ENCODE results near the gene NFS1.
A peak's percentile ranks its signal among the peaks of the same experiment; 100 is the strongest.

The NFS1 gene

DNA sequence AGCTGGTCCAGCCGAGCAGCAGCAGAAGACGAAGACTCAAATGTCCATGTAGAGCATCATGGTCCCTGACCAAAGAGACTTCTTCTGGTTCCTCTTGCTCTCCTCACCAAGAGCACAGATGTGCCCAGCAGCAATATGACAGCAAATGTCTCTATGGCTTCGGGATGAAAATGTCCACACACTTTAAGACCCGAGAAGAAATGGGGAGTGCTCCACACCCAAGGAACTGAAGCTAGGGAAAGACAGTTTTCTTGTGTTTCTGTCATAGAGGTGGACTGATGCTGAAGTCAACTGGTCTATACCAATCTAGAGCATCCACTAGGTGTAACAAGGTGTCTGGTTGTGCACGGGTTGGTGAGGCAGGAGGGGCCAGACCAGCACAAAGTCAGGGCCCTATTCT is 29.9 kb downstream of the NFS1 start:
- DNase-seq, result no peak

DNA sequence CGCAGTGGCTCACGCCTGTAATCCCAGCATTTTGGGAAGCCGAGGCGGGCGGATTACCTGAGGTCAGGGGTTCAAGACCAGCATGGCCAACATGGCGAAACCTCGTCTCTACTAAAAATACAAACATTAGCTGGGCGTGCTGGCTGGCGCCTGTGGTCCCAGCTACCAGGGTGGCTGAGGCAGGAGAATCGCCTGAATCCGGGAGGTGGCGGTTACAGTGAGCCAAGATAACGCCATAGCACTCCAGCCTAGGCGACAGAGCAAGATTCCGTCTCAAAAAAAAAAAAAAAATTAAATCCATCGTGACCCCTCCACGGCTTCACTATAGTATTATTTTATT is 33.2 kb downstream of the NFS1 start:
- no peak for DNase-seq

DNA sequence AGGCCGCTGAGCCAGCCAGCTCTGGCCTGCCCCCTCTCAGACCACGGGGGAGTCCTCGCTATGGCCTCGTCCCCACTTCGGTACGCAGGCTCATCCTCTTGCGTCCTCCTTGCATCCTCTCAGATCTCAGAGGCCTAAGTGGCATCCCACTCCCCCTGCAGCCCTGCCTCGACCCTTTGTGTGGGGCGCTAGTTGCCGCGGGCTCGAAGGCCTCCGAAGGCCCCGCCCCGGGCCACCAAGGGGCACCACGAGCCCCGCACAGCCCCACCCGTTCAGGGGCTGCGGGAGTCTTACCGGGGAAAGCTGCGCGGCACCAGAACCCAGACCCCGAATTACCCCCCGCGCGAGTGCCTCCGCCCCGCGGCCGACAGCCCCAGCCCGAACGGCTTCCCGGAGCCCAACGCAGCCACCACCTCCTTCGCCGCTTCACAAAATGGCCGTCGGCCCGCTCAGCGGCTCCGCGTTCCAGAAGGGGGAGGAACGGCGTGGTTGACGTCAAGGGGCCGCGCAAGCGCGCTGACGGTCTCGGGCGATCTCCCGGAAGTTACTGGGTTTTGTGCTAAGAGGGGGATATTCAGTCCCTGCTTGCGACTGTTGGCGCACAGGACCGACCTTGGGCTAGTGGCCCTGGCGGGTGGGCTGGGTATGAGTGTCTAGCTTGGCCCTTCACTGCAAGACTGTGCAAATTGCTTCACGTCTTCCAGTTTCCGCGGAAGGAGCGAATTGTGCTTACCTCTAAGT is 34.5 kb downstream of the NFS1 start, which contains the start of the genes CPNE1 and RBM12:
Gene CPNE1 (minus strand): TSS at position 435 of the 741 bp plus-strand sequence. CDS start 31,977 bp downstream, outside the sequence.
Gene RBM12 (minus strand): TSS at position 435 of the 741 bp plus-strand sequence. CDS start 9,578 bp downstream, outside the sequence.
- peak; percentile 91 for DNase-seq

DNA sequence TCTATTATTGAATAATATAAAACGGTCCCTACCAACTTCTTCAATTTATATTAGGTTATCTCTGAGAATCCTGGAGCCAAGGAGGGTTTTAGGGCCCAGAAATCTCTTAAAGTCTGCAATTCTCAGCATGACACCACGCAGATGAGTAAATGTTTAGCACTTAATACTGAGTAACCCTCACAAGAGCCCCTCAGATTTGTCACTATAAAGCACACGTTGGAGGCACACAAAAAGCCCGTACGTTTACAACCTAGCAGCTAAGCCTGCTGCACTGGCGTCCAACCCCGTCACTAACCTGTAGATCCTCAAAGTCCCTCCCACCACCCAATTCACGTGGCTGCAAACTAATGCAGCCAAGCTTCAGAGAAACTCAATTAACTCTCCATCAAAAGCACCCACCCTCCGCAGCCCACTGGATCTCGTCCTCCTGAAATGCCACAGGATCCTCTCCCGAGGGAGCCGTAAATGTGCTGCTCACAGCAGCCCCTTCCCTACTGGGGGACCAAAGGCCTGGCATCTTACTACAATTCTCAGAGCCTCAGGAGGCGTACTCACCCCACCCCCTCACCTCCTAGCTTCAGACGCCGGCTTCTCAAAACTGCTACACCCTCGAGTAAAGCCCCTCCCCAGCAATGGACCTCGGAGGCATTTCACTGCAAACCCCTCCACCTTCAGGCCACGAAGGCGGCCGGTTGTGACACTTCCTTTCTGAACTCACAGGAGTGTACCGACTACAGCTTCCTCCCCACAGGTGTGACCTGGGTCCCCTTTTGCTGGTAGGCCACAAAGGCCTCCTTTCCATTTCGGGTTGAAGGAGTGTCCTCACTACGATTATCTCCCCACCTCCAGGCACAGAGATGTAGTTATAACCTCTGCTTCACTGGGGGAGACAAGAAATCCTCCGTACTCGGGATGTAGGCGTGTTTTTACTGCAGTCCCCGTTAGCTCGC is 35.4 kb downstream of the NFS1 start:
- DNase-seq, result peak; percentile 21

DNA sequence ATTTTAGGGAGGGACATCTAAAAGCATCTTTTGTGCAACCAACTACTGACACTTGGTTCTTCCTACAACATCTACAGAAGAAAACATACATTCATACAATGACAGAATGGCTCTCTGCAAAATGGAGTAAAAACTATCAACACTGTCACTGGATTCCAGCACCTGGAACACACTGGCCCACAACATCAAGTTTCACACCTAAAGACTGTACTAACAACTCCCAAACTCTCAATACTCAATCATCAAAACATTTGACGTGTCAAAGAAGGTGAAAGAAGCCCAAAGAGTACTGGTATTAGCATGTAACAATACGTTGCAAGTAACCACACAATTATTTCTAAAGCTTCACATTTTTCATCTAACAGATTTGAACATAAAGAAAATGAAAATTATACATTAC is 36.6 kb downstream of the NFS1 start:
- no peak for DNase-seq

DNA sequence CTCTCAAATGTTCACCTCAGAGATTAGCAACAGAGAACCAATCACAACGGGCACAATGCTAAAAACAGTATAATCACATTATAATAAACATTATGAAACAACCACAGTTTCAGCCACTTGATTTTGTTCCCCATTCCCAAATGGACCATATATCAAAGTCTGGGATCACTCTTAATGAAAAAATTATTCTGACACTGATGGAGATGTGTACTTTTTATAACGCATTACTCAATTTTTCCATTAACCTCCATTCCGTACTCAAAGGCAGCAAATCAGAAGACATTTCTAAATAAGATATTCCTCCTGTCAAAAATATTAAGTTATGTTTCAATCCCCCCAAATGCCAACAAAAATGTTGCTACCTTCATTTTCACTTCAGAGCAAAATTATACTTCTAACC is 37.2 kb downstream of the NFS1 start:
- DNase-seq, result no peak

DNA sequence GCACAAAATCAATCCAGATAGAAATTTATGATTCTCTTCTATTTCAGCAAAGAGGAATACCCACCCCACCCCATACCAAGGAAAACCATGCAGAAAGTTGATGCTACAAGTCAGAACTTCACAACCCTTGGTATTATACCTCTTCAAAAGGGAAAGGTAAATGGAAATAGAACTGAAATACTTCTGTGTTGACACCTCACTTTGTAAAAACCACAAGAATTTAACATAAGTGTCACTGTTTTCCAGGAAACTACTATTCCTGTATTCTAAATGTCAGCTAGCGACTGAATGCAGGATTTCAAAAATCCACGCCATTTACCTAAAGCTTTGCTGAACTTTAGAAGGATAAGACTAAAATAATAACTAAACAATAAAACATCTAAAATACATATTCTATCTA is 38.1 kb downstream of the NFS1 start:
- DNase-seq, result peak; percentile 16

DNA sequence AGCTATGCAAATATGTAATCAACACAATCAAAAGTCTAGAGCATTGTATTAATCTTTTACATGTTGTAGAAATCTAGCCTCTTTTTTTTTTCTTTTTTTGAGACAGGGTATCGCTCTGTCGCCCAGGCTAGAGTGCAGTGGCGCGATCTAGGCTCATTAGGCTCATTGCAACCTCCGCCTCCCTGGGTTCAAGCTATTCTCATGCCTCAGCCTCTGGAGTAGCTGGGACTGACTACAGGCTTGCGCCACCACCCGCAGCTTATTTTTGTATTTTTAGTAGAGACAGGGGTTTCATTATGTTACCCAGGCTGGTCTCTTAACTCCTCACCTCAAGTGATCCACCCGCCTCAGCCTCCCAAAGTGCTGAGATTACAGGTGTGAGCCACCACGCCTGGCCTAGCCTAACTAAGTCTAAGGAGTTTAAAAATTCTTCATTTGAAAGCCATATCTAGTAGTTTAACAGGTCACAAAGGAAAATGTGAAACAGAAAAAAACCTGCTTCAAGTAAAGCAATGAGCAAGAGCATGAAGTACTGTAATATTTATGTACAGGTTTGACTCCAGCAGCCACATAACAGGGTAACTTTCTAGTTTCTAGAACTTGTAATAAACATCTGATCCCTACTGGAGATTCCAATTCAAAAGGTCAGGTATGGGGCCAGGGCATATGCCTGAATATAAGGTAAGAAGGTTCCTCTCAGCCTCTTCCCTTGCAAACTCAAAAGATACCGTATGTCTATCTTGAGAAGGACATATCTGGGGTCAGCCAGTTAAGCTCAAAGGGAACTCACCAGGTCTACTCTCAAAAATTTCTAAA is 38.8 kb downstream of the NFS1 start:
- no peak for DNase-seq

DNA sequence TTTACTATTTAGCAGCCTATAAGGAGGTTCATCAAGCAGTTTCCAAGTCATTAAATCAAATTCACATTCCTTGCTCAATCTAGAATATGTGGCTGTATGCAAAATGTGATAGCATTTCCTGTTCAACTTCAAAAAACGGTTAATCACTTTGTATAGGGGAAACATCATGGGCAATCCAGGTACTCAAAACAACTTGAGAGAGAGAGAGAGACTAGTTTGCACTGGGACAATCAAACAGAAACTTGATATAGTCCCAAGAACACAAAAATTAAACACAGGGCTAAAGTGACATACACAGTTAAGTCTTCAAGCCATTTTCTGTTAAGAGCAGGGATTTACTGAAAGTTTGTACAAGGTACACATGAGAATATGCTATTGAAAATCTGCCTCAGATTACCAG is 41.9 kb downstream of the NFS1 start:
- DNase-seq, result no peak

DNA sequence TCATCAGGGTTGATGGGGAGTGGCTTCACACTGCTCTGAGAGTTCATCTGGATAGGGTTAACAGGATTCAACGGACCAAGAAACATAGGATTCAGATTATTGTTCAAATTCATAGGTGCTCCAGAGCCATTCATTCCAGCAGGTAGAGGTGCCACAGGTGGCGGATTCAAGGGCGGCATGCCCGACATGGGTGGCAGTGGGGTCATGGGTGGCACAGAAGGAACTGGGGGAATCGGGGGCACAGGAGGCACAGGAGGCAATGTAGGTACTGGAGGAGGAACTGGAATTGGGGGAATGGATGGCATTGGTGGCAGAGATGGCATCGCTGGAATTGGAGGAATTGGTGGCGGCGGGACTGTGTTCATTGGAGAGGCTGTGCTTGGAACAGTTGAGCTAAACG is 44.7 kb downstream of the NFS1 start:
- no peak for DNase-seq

DNA sequence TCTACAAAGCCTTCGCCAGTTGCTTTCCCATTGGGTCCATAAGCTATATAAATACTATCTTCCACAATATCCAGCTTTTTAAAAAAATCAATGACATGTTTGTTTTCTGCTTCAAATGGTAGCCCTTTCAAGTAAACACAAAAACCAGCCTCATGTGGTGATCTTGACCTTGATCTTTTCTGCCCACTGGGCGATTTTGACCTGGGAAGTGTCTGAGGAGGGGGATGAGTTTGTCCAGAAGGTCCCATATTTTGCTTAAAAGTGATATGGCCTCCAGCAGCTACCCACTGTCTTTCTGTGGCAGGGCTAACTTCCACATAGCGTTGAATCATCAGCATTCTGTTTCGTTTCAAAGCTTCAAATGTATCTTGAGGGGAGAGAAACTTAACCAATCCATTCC is 45.3 kb downstream of the NFS1 start:
- DNase-seq, result no peak

DNA sequence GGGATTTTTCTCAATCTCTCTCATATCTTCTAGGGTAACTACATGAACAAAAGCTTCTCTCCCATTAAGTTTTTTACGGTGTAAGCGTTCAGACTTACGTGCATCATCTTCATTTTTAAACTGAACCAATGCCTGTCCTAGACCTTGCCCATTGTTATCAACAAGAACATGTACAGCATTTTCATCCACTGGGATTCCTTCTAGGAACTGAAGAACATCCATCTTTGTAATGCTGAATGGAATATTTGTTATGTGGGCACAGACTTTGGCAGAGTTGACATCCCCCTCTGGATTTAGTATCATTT is 45.8 kb downstream of the NFS1 start:
- no peak for DNase-seq

DNA sequence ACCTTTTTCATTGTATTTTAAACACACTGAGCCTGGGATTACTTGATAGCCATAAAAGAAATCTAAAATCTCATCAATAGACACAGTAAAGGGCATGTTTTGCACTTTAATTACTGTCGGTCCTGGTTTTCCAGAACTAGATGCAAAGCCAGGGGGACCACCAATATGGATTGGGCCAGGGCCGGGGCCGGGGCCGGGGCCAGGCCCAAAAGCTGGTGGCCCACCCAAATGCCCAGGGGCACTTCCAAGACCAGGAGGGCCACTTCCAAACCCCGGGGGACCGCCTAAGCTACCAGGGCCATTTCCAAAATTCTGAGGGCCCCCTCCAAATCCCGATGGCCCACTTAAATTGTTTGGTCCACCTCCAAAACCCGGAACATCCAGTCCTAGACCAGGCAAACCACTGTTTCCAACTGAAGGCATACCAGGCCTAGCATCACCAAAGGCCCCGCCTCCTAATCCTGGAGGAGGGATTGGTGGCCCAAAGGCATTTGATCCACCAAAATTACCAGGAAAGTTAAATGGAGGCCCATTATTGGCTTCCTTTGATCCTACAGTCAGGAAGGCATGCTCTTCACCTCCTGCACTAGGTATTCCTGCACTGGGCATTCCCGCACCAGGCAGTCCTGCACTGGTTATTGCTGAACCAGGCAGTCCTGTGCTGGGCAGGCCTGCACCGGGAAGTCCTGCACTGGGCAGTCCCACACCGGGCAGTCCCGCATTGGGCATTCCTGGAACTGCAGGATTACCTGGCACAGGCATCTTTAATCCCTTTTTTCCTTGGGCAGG is 46.3 kb downstream of the NFS1 start:
- DNase-seq, result no peak

DNA sequence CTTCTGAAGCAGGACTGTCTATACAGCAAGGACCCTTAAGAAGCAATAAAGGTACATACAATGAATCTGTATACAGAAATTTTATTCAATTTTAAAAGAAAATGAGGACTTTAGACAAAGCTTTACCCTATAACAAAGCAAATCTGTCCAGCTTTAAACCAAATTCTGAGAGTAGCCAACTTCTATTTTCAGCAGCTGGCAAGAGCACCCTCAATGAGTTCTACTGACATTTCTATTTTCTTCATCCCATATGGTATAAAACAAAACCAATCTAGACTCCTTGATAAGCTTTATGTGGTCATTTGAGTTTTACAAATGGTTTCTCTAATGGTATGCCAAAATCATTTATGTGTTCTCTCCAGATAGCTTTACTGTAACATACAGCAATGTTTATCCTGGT is 47.2 kb downstream of the NFS1 start:
- DNase-seq, result no peak

DNA sequence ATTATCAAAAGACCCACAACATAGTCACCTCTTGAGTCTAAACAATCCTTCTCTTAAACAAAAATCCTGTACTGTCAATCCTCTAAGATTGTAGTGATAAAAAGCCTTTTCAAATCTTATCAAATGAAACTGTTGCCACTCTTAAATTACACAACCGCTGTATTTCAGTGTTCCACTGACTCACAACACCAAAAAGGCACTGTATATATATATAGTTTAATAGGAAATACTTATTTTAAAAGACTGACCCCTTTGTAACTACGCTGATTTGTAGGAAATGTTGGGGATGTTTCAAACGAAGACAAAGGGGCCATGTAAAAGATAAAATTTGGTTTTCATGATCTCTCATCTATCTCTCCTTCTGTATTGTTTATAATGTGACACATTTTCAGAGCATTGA is 48.5 kb downstream of the NFS1 start:
- DNase-seq, result no peak

DNA sequence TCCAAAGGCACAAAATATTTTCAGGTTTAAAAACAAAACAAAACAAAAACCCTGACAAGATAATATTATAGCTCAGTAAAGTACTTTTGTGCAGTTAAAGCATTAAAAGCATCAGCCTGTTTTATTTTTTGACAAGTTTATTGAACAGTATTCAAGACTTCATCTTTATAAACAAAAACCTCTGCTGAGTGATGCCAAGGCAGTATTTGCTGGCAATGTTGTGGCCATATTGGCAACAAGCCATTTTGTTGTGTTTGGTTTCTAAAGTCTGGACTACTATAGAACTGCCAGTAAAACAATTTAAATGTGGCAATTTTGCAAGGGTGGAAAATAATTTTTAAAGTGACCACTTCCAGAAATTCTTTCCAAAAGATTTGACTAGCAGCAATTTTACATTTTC is 50.3 kb downstream of the NFS1 start:
- DNase-seq, result no peak

DNA sequence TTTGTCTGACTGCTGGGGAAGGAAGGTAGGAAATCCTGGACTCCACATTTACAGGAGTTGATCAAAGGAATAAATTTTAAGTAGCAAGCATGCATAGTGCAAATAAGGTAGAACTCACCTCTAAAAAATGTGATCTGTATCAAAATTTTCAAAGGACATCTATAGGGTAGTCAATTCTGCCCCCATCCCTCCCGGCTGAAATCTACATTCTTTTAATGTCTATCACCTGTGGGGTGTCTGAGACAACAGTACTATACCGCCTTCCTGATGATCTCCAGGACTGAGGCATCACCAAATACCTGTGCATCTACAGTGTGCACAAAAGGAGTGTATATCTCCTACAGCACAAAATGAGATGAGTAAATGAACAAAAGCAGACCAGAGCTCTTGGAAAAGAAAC is 54.3 kb downstream of the NFS1 start:
- DNase-seq, result no peak

DNA sequence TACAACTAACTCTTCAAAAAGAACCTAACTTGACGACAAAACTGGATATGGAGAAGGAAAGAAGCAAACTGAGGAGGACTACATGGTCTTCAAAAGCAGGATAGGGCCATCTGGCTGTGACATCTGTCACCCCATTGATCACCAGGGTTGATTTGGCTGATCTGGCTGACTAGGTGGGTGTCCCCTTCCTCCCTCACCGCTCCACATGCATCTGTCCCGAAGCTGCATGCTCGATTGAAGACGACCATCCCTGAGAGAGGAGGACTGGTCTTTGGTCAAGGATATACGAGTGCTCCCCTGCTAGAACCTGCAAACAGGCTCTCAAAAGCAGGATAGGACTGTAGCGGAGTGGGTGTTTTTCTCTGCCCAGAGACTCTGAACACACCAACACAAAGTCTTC is 56.1 kb downstream of the NFS1 start:
- DNase-seq, result no peak

DNA sequence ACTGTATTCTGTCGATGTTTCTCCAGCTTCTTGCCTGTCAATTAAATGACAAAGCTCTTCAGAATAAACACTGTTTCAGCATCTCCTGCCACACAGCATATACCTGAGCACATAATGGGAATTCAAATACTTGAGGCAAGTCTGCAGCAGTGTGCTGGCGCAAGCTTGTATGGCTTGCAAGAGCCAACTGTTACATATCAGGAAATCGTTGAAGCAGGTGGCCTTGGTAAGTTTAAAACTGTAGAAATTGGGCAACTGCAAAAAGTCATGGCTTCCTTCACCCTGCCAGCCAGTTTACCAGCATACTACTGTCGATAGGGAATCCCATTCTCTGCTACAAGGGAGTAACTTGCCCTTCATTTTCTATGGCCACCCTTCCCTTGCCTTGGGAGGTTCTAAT is 57.4 kb downstream of the NFS1 start:
- DNase-seq, result no peak

DNA sequence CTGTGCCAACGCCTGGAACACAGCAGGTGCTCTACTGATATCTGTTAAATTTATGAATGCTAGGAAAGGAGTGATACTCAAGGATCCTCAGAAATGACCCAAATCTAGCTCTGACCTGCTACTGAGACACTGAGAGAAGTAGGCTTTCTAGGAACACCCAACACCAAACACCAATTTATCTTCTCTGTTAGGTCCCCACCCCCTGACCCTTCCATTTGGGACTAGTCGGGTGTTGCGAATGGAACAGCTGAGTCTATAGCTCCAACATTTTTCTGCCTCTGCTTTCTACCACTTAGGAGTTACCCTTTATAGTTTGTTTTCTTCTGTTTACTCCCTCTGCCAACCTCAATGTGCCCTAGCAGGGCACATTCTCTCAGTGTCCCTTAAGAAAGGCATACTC is 58.4 kb downstream of the NFS1 start:
- no peak for DNase-seq

DNA sequence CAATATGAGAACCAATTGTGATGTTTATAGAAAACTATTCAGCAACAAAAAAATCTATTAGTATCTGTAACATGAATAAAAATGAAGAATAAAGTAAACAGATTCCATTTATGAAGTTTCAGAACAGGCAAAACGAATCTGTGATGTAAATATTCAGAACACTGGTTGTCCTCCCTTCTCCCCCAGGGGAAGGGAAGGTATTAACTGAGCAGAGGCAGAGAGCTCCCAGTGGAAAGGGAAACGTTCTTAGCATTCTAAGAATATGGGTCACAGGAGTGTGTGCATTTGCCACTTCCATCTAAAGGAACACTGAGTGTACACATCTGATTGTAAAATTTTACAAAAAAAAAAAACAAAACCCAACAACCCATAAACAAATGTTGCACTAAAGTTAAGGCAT is 60.4 kb downstream of the NFS1 start:
- DNase-seq, result no peak

DNA sequence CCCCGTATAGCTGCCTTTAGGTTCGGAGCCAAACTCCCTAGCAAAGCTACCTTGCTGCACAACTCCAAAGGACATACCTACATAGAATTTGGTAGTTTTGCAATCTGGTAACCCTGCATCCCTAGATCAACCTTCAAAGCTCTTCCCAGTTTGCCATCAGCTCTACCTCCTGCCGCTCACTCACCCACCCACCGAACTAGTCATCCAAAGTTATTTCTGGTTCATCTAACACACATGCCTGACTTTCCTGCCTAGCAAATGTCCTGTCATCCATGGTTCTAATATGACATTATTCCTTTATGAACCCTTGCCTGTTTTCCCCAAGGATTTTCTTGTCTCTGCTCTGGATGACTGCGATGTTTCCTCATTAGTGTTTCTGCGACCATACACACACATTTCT is 61.9 kb downstream of the NFS1 start:
- no peak for DNase-seq

Measured in fibroblast of skin of abdomen (primary cell).